GM12865 (cell line): Measurements from ENCODE around the gene FUNDC2.

Experiments used
- DNase-seq: peaks from one replicate; pipeline ENCODE4 v3.0.0; 2010; ENCODE audit warnings: low read depth
- H3K4me3 ChIP-seq: 2 replicates; pipeline ENCODE4 v1.5.1; 2011; ENCODE audit warnings: mild to moderate bottlenecking, low read depth, low read length, control low read depth
- CTCF ChIP-seq: IDR thresholded peaks from 2 replicates; pipeline ENCODE4 v1.5.1; 2011; ENCODE audit warnings: low read length, control low read depth, low read depth, inconsistent platforms; ENCODE audit not compliant: insufficient read depth; ENCODE audit errors: missing control alignments

Gene FUNDC2

GRCh38 chrX:154988719-154989118, 37.9 kb upstream of the FUNDC2 start:
- no peak for TF ChIP-seq CTCF
- no peak overlapping the region for H3K4me3 ChIP-seq
- DNase-seq = no peak

GRCh38 chrX:154990496-154990895, 36.1 kb upstream of the FUNDC2 start:
- DNase-seq = peak; percentile 72
- H3K4me3 ChIP-seq = no peak overlapping the region
- TF ChIP-seq CTCF = no peak

- no peak overlapping the region; the same call in 1 of the 2 replicates for H3K4me3 ChIP-seq
- DNase-seq = peak; percentile 72
- TF ChIP-seq CTCF = no peak
Observed at GRCh38 chrX:154991039-154991438, 35.6 kb upstream of the FUNDC2 start.

GRCh38 chrX:154991476-154991875, 35.2 kb upstream of the FUNDC2 start:
- H3K4me3 ChIP-seq = no peak overlapping the region
- no peak for TF ChIP-seq CTCF
- peak; percentile 23 for DNase-seq

GRCh38 chrX:154998204-154998880, 28.3 kb upstream of the FUNDC2 start:
- no peak for TF ChIP-seq CTCF
- DNase-seq = no peak
- no peak overlapping the region for H3K4me3 ChIP-seq

- DNase-seq = no peak
- H3K4me3 ChIP-seq = no peak overlapping the region
- no peak for TF ChIP-seq CTCF
Observed at GRCh38 chrX:155000841-155001240, 25.8 kb upstream of the FUNDC2 start.

- TF ChIP-seq CTCF = no peak
- no peak overlapping the region for H3K4me3 ChIP-seq
- peak; percentile 9 for DNase-seq
Observed at GRCh38 chrX:155001873-155002272, 24.8 kb upstream of the FUNDC2 start.
